CD4-positive, alpha-beta T cell (primary cell): Measurements from ENCODE around the gene HEATR1. TPM values are rescaled to one million over a fixed set of nuclear protein-coding genes. Genes with fewer than 3 reads are reported as not detected.

ENCODE experiments used
- ATAC-seq: fragments of 200-7000 bp; cut with Tn5 transposase; one replicate; pipeline ENCODE4 v1.10.0; 2022; ENCODE audit warnings: mild to moderate bottlenecking; ENCODE audit not compliant: poor library complexity
- CTCF ChIA-PET: fragments of 350-600 bp; sonication (Branson Sonifier 250); formaldehyde crosslinking; loops from one replicate; lab custom pipeline; 2021; ENCODE audit warnings: antibody characterized with exemption, inconsistent platforms; lab: Charles Lee
- POLR2A ChIA-PET: fragments of 350-600 bp; sonication (Branson Sonifier 250); formaldehyde crosslinking; loops from one replicate; lab custom pipeline; 2021; ENCODE audit warnings: antibody characterized with exemption, inconsistent platforms; lab: Charles Lee
- DNase-seq, 14 experiments: peaks; one replicate each; pipeline ENCODE4 v3.0.0-alpha.2; 2013 to 2020; ENCODE audit warnings: mixed read lengths in 2 of 14
- H3K27ac ChIP-seq, 2 donors: one replicate each; pipeline versions ENCODE4 v1.5.1 to v1.7.0; 2013; ENCODE audit warnings: low read length in 2 of 2, low read depth in 1 of 2, mild to moderate bottlenecking in 1 of 2
- H3K27me3 ChIP-seq, 2 experiments: 1 replicate in 1 of 2; 2 replicates in 1 of 2; pipeline versions ENCODE4 v1.6.1 to v1.7.0; 2013; ENCODE audit warnings: low read length in 2 of 2, control low read depth in 1 of 2, mild to moderate bottlenecking in 1 of 2, moderate library complexity in 1 of 2; ENCODE audit not compliant: insufficient read depth in 2 of 2, control insufficient read depth in 1 of 2
- H3K36me3 ChIP-seq: one replicate; pipeline ENCODE4 v1.6.1; 2013; ENCODE audit warnings: low read length, control low read depth; ENCODE audit not compliant: insufficient read depth
- H3K4me1 ChIP-seq: one replicate; pipeline ENCODE4 v1.6.1; 2013; ENCODE audit warnings: low read length, control low read depth; ENCODE audit not compliant: insufficient read depth
- H3K4me3 ChIP-seq: one replicate; pipeline ENCODE4 v1.5.1; 2013; ENCODE audit warnings: mild to moderate bottlenecking, low read length, moderate library complexity
- H3K9me3 ChIP-seq, 2 experiments: 1 replicate in 1 of 2; 2 replicates in 1 of 2; pipeline versions ENCODE4 v1.6.1 to v1.7.0; 2013; ENCODE audit warnings: low read length in 2 of 2, mild to moderate bottlenecking in 2 of 2, control low read depth in 1 of 2, moderate library complexity in 1 of 2; ENCODE audit not compliant: control insufficient read depth in 1 of 2, insufficient read depth in 1 of 2
- H3K27ac Mint-ChIP-seq: one replicate; pipeline ENCODE4 v1.8.0; 2020; ENCODE audit warnings: mixed read lengths
- H3K27me3 Mint-ChIP-seq: one replicate; pipeline ENCODE4 v1.8.0; 2021; ENCODE audit warnings: mixed read lengths
- H3K36me3 Mint-ChIP-seq: one replicate; pipeline ENCODE4 v1.8.0; 2021; ENCODE audit warnings: low read depth, mixed read lengths
- H3K4me1 Mint-ChIP-seq: one replicate; pipeline ENCODE4 v1.8.0; 2021; ENCODE audit warnings: low read depth, mixed read lengths
- H3K4me3 Mint-ChIP-seq: one replicate; pipeline ENCODE4 v1.8.0; 2020; ENCODE audit warnings: mild to moderate bottlenecking, mixed read lengths
- H3K9me3 Mint-ChIP-seq: one replicate; pipeline ENCODE4 v1.8.0; 2020; ENCODE audit warnings: mixed read lengths
- CTCF ChIP-seq: fragments of 200-600 bp; IDR thresholded peaks from one replicate; pipeline ENCODE4 v1.8.0; 2022; ENCODE audit warnings: antibody characterized with exemption, mild to moderate bottlenecking
- intact Hi-C, 2 experiments: fragments of 100-400 bp; cut with DNase I in 1 of 2; cut with micrococcal nuclease in 1 of 2; formaldehyde crosslinking; loops; one replicate each; pipeline versions ENCODE4 v1.15.1 to v1.9.0; 2023 to 2025; cut with DNase I, micrococcal nuclease
- total RNA-seq, 174 experiments: library from RNA in 2 of 174; stranded (reverse) in 2 of 174; gene quantifications; one replicate each; pipeline ENCODE4 v1.2.3 and lab custom pipeline; 2021 to 2026

The HEATR1 gene
- total RNA-seq, 2 experiments from 2014 or later = 34.9 to 37.5 TPM

GRCh38 chr1:236530286-236530685 lies 74.0 kb downstream of the HEATR1 start:
- intact Hi-C loops = no loop called here
- TF ChIP-seq CTCF = no peak
- Histone ChIP-seq H3K27me3 (no peaks in the 10 kb centered on the region), H3K4me1 (peaks cover 31% of the 10 kb centered on the region), H3K9me3 (no peaks in the 10 kb centered on the region), H3K4me3 (no peak overlapping the region), H3K27ac (no peak overlapping the region), H3K36me3 (peaks cover 47% of the 10 kb centered on the region)
- POLR2A ChIA-PET = no interaction called here
- H3K4me3 Mint-ChIP-seq = no peak overlapping the region
- peaks cover 61% of the 10 kb centered on the region for H3K4me1 Mint-ChIP-seq
- CTCF ChIA-PET = no interaction called here
- DNase-seq (no peak), ATAC-seq (no peak)
- H3K36me3 Mint-ChIP-seq = peaks cover 72% of the 10 kb centered on the region
- H3K9me3 Mint-ChIP-seq = no peaks in the 10 kb centered on the region
- no peaks in the 10 kb centered on the region for H3K27me3 Mint-ChIP-seq
- peak overlapping the region; percentile 27 for H3K27ac Mint-ChIP-seq

- Histone ChIP-seq H3K27me3 (no peaks in the 10 kb centered on the region), H3K4me3 (no peak overlapping the region), H3K36me3 (peaks cover 33% of the 10 kb centered on the region), H3K27ac (no peak overlapping the region), H3K9me3 (no peaks in the 10 kb centered on the region), H3K4me1 (peaks cover 12% of the 10 kb centered on the region)
- H3K4me3 Mint-ChIP-seq = peak overlapping the region; percentile 32
- peaks cover 52% of the 10 kb centered on the region for H3K4me1 Mint-ChIP-seq
- TF ChIP-seq CTCF = no peak
- ChIA-PET POLR2A (interaction anchor here (2.0 kb wide), 1 partner anchor 10 kb away, joined by 8 read pairs; no protein-coding TSS in a partner anchor), CTCF (interaction anchor here (1.5 kb wide), 1 partner anchor 9 kb away, joined by 5 read pairs; no protein-coding TSS in a partner anchor)
- peaks cover 60% of the 10 kb centered on the region for H3K36me3 Mint-ChIP-seq
- intact Hi-C loops = loop anchor here in 1 of 2 experiments (10.0 kb wide), 2 partner anchors 79 to 241 kb away; partner anchors contain the start of genes ERO1B and HEATR1
- ATAC-seq (no peak), DNase-seq (no peak)
- no peaks in the 10 kb centered on the region for H3K9me3 Mint-ChIP-seq
- no peaks in the 10 kb centered on the region for H3K27me3 Mint-ChIP-seq
- H3K27ac Mint-ChIP-seq = peak overlapping the region; percentile 21
Measured at GRCh38 chr1:236526079-236526478, 78.2 kb downstream of the HEATR1 start.

GRCh38 chr1:236524895-236525184 lies 79.5 kb downstream of the HEATR1 start:
- Mint-ChIP-seq H3K27ac (peak overlapping the region; percentile 97), H3K27me3 (no peaks in the 10 kb centered on the region), H3K36me3 (peaks cover 47% of the 10 kb centered on the region), H3K9me3 (no peaks in the 10 kb centered on the region), H3K4me3 (peak overlapping the region; percentile 99), H3K4me1 (peaks cover 40% of the 10 kb centered on the region)
- no peaks in the 10 kb centered on the region for H3K27me3 ChIP-seq
- ChIA-PET CTCF (no interaction called here), POLR2A (interaction anchor here (0.7 to 1.8 kb wide), 6 partner anchors 8 to 1193 kb away, joined by 3 to 7 read pairs (median 4); partner anchors contain the start of gene HEATR1)
- TF ChIP-seq CTCF = no peak
- peaks cover 26% of the 10 kb centered on the region for H3K36me3 ChIP-seq
- DNase-seq = no peak
- no peak for ATAC-seq
- H3K4me1 ChIP-seq = peaks cover 12% of the 10 kb centered on the region
- H3K27ac ChIP-seq = peak overlapping the region; percentile 82 to 85
- H3K4me3 ChIP-seq = peak overlapping the region; percentile 82
- intact Hi-C loops = loop anchor here (5.0 to 10.0 kb wide), 5 partner anchors 77 to 272 kb away; partner anchors contain the start of genes ERO1B (in 2 of the 2), HEATR1 (in 2 of the 2) and MTR (in 1 of the 2)
- no peaks in the 10 kb centered on the region for H3K9me3 ChIP-seq
